ENCODE results near the gene PICALM. TPM values are rescaled to one million over a fixed set of nuclear protein-coding genes. Genes with fewer than 3 reads are reported as not detected.

Gene PICALM
- total and polyA plus RNA-seq, 2 of the 13 experiments (the other 11 are each of a cell fraction or from before 2014, with no cell fraction given): 97.6 to 154 TPM

- TF ChIP-seq ZNF264 (CRISPR knock-in tag; IDR thresholded peaks at IDR 0.05): 0 out of 2 replicates have a peak, but pooled peaks have one; percentile 15
- TF ChIP-seq HOXA5 (CRISPR knock-in tag; IDR thresholded peaks at IDR 0.05): peak; percentile 8; the same call in 1 of the 2 replicates
- TF ChIP-seq ZNF7 (CRISPR knock-in tag; IDR thresholded peaks at IDR 0.05): peak; percentile 66
- TF ChIP-seq BCL6 (CRISPR knock-in tag; IDR thresholded peaks at IDR 0.05): peak; percentile 34; the same call in 1 of the 2 replicates
Observed at GRCh38 chr11:85918910-85919794, 149.7 kb downstream of the PICALM start (continued).

DNA sequence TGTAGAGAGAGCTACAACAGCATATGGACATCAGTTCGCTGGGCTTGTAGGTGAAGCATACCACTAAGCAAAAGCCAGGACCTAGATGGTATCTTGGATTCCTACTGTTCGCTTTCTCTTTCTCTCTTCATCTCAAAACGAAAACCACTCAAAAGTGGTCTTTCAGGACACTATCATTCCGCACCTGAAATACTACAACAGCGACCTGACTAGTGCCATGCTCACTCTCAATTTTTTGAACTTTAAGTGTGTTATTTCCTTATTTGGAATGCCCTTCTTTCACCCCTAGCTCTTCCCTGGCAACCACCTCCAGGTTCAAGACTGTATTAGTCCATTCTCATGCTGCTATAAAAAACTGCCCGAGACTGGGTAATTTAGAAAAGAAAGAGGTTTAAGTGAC is 154.5 kb downstream of the PICALM start:
- intact Hi-C loops (cut with micrococcal nuclease; ENCODE audit: unreplicated experiment): no loop called here
- TF ChIP-seq ARHGAP35 (CRISPR knock-in tag; IDR thresholded peaks at IDR 0.05; ENCODE audit: borderline replicate concordance): no peak
- Histone ChIP-seq H3K9me3 (ENCODE audit: low read length) (peaks cover 7% of the 10 kb centered on the region), H4K20me1 (ENCODE audit: insufficient read depth, low read length) (no peaks in the 10 kb centered on the region), H3K4me1 (ENCODE audit: insufficient read depth, low read length) (peaks cover 15% of the 10 kb centered on the region), H3K79me2 (ENCODE audit: insufficient read depth, low read length) (no peaks in the 10 kb centered on the region), H3K4me2 (ENCODE audit: low read depth, low read length) (no peak overlapping the region), H3K4me3 (replicated peaks in 1 of 3; ENCODE audit: insufficient read depth in 1 of 3, low read depth in 2 of 3, low read length in 3 of 3) (no peak overlapping the region), H3K9ac (ENCODE audit: insufficient read depth, low read depth, low read length) (no peak overlapping the region), H3K27me3 (ENCODE audit: control insufficient read depth in 1 of 2, insufficient read depth in 2 of 2, low read length in 2 of 2) (no peaks in the 10 kb centered on the region), H3K27ac (ENCODE audit: extremely low read length, insufficient read depth, low read length) (no peak overlapping the region), H3K36me3 (replicated peaks in 1 of 2; ENCODE audit: control insufficient read depth in 1 of 2, insufficient read depth in 2 of 2, low read length in 2 of 2) (no peaks in the 10 kb centered on the region), H2AFZ (ENCODE audit: low read length) (no peak overlapping the region)
- ChIA-PET POLR2A (no interaction called here), CTCF (ENCODE audit: low intra/inter-chr PET ratio, low total read pairs) (no interaction called here)
- DNase-seq (ENCODE audit: low spot score) (no peak), ATAC-seq (no peak), FAIRE-seq (no peak)
- 88% methylated on average over 6 of the region's 6 CpGs for WGBS (ENCODE audit: low lambda C conversion rate)
- no TSS peak for BruUV-seq (replicated peaks)
- in situ Hi-C loops (cut with HindIII; ENCODE audit: extremely low pct_ligation_motif_present, low pct_unique_long_range_greater_than_20kb): no loop called here

- in situ Hi-C loops (cut with HindIII; ENCODE audit: extremely low pct_ligation_motif_present, low pct_unique_long_range_greater_than_20kb): no loop called here
- no peaks in the 10 kb centered on the region for H3K36me3 ChIP-seq (replicated peaks in 1 of 2; ENCODE audit: control insufficient read depth in 1 of 2, insufficient read depth in 2 of 2, low read length in 2 of 2)
- peaks cover 6% of the 10 kb centered on the region for H3K4me1 ChIP-seq (ENCODE audit: insufficient read depth, low read length)
- DNase-seq (ENCODE audit: low spot score) (no peak), FAIRE-seq (no peak), ATAC-seq (no peak)
- ChIA-PET CTCF (ENCODE audit: low intra/inter-chr PET ratio, low total read pairs) (no interaction called here), POLR2A (no interaction called here)
- no peak overlapping the region for H3K9ac ChIP-seq (ENCODE audit: insufficient read depth, low read depth, low read length)
- H3K27me3 ChIP-seq (ENCODE audit: control insufficient read depth in 1 of 2, insufficient read depth in 2 of 2, low read length in 2 of 2): no peaks in the 10 kb centered on the region
- no peaks in the 10 kb centered on the region for H3K79me2 ChIP-seq (ENCODE audit: insufficient read depth, low read length)
- H3K9me3 ChIP-seq (ENCODE audit: low read length): peaks cover 7% of the 10 kb centered on the region
- intact Hi-C loops (cut with micrococcal nuclease; ENCODE audit: unreplicated experiment): no loop called here
- no peak overlapping the region for H3K4me3 ChIP-seq (replicated peaks in 1 of 3; ENCODE audit: insufficient read depth in 1 of 3, low read depth in 2 of 3, low read length in 3 of 3)
- H4K20me1 ChIP-seq (ENCODE audit: insufficient read depth, low read length): no peaks in the 10 kb centered on the region
- no peak overlapping the region for H2AFZ ChIP-seq (ENCODE audit: low read length)
- no TSS peak for BruUV-seq (replicated peaks)
- H3K4me2 ChIP-seq (ENCODE audit: low read depth, low read length): no peak overlapping the region
- H3K27ac ChIP-seq (ENCODE audit: extremely low read length, insufficient read depth, low read length): no peak overlapping the region
- TF ChIP-seq ZNF224 (CRISPR knock-in tag; IDR thresholded peaks at IDR 0.05): no peak
- no peak for TF ChIP-seq ZNF576 (CRISPR knock-in tag; IDR thresholded peaks at IDR 0.05)
- TF ChIP-seq, protein P1, sequence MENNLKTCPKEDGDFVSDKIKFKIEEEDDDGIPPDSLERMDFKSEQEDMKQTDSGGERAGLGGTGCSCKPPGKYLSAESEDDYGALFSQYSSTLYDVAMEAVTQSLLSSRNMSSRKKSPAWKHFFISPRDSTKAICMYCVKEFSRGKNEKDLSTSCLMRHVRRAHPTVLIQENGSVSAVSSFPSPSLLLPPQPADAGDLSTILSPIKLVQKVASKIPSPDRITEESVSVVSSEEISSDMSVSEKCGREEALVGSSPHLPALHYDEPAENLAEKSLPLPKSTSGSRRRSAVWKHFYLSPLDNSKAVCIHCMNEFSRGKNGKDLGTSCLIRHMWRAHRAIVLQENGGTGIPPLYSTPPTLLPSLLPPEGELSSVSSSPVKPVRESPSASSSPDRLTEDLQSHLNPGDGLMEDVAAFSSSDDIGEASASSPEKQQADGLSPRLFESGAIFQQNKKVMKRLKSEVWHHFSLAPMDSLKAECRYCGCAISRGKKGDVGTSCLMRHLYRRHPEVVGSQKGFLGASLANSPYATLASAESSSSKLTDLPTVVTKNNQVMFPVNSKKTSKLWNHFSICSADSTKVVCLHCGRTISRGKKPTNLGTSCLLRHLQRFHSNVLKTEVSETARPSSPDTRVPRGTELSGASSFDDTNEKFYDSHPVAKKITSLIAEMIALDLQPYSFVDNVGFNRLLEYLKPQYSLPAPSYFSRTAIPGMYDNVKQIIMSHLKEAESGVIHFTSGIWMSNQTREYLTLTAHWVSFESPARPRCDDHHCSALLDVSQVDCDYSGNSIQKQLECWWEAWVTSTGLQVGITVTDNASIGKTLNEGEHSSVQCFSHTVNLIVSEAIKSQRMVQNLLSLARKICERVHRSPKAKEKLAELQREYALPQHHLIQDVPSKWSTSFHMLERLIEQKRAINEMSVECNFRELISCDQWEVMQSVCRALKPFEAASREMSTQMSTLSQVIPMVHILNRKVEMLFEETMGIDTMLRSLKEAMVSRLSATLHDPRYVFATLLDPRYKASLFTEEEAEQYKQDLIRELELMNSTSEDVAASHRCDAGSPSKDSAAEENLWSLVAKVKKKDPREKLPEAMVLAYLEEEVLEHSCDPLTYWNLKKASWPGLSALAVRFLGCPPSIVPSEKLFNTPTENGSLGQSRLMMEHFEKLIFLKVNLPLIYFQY (CRISPR knock-in tag; IDR thresholded peaks at IDR 0.05; ENCODE audit: borderline replicate concordance): no peak
- TF ChIP-seq, protein P2, sequence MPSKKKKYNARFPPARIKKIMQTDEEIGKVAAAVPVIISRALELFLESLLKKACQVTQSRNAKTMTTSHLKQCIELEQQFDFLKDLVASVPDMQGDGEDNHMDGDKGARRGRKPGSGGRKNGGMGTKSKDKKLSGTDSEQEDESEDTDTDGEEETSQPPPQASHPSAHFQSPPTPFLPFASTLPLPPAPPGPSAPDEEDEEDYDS (CRISPR knock-in tag; IDR thresholded peaks at IDR 0.05): no peak
Observed at GRCh38 chr11:85913513-85913912, 155.4 kb downstream of the PICALM start.
